Astrocyte (in vitro differentiated cells and primary cell): ENCODE measurements around the gene GNAQ. TPM values are rescaled to one million over a fixed set of nuclear protein-coding genes. Genes with fewer than 3 reads are reported as not detected.

Experiments used
- DNase-seq: peaks from one replicate; pipeline ENCODE4 v3.0.0-alpha.2; 2010; ENCODE audit warnings: low read depth
- FAIRE-seq: peaks from 2 replicates; lab custom pipeline; 2011; peaks lifted over from hg19 to GRCh38; lab: Jason Lieb, UNC
- H2AFZ ChIP-seq: 2 replicates; pipeline ENCODE4 v1.6.0; 2012; ENCODE audit warnings: low read depth, low read length, inconsistent platforms
- H3K27ac ChIP-seq: 2 replicates; pipeline ENCODE4 v1.5.1; 2011; ENCODE audit warnings: low read depth, low read length, inconsistent platforms
- H3K27me3 ChIP-seq: 2 replicates; pipeline ENCODE4 v1.6.0; 2011; ENCODE audit warnings: low read length, inconsistent platforms; ENCODE audit not compliant: insufficient read depth
- H3K36me3 ChIP-seq: 2 replicates; pipeline ENCODE4 v1.5.1; 2011; ENCODE audit warnings: low read length, inconsistent platforms; ENCODE audit not compliant: insufficient read depth
- H3K4me1 ChIP-seq: 2 replicates; pipeline ENCODE4 v1.5.1; 2011; ENCODE audit warnings: low read length, inconsistent platforms; ENCODE audit not compliant: insufficient read depth
- H3K4me2 ChIP-seq: 2 replicates; pipeline ENCODE4 v1.6.0; 2012; ENCODE audit warnings: low read length, inconsistent platforms
- H3K4me3 ChIP-seq: 2 replicates; pipeline ENCODE4 v1.5.1; 2011; ENCODE audit warnings: low read depth, mild to moderate bottlenecking, low read length, inconsistent platforms; ENCODE audit not compliant: insufficient read depth
- H3K79me2 ChIP-seq: 2 replicates; pipeline ENCODE4 v1.6.0; 2012; ENCODE audit warnings: mild to moderate bottlenecking, low read length, inconsistent platforms; ENCODE audit not compliant: insufficient read depth
- H3K9ac ChIP-seq: 2 replicates; pipeline ENCODE4 v1.6.0; 2012; ENCODE audit warnings: mild to moderate bottlenecking, low read length, inconsistent platforms
- H3K9me3 ChIP-seq: 2 replicates; pipeline ENCODE4 v1.5.1; 2012; ENCODE audit warnings: low read depth, mild to moderate bottlenecking, low read length, inconsistent platforms; ENCODE audit not compliant: insufficient read depth
- H4K20me1 ChIP-seq: 2 replicates; pipeline ENCODE4 v1.6.0; 2012; ENCODE audit warnings: low read length, inconsistent platforms; ENCODE audit not compliant: insufficient read depth
- H3K27ac Mint-ChIP-seq: one replicate; pipeline ENCODE4 v1.8.0; 2021; ENCODE audit warnings: mild to moderate bottlenecking, mixed read lengths; ENCODE audit not compliant: unreplicated experiment
- H3K27me3 Mint-ChIP-seq: one replicate; pipeline ENCODE4 v1.8.0; 2021; ENCODE audit warnings: low read depth, mixed read lengths; ENCODE audit not compliant: unreplicated experiment
- H3K36me3 Mint-ChIP-seq: one replicate; pipeline ENCODE4 v1.8.0; 2021; ENCODE audit warnings: low read depth, mixed read lengths; ENCODE audit not compliant: unreplicated experiment
- H3K4me1 Mint-ChIP-seq: one replicate; pipeline ENCODE4 v1.8.0; 2021; ENCODE audit warnings: low read depth, mixed read lengths; ENCODE audit not compliant: unreplicated experiment
- H3K4me3 Mint-ChIP-seq: one replicate; pipeline ENCODE4 v1.8.0; 2021; ENCODE audit warnings: mild to moderate bottlenecking, moderate library complexity, mixed read lengths; ENCODE audit not compliant: unreplicated experiment
- H3K9me3 Mint-ChIP-seq: one replicate; pipeline ENCODE4 v1.8.0; 2021; ENCODE audit warnings: mild to moderate bottlenecking, mixed read lengths; ENCODE audit not compliant: unreplicated experiment
- EZH2 ChIP-seq: IDR thresholded peaks from 2 replicates; pipeline ENCODE4 v1.6.1; 2012; ENCODE audit warnings: mild to moderate bottlenecking, low read length, inconsistent platforms; ENCODE audit not compliant: insufficient read depth
- total RNA-seq: library from RNA; stranded (reverse); gene quantifications from 2 replicates; pipeline ENCODE4 v1.2.1, GENCODE V29; 2021
- TF ChIP-seq, protein P1 (sequence below): IDR thresholded peaks from 2 replicates; pipeline ENCODE4 v1.5.1; 2011; ENCODE audit warnings: low read depth, mild to moderate bottlenecking, inconsistent platforms, low read length, moderate library complexity; ENCODE audit not compliant: insufficient read depth

Gene GNAQ
- total RNA-seq, 1 donor from 2014 or later, result 74.9 TPM

DNA sequence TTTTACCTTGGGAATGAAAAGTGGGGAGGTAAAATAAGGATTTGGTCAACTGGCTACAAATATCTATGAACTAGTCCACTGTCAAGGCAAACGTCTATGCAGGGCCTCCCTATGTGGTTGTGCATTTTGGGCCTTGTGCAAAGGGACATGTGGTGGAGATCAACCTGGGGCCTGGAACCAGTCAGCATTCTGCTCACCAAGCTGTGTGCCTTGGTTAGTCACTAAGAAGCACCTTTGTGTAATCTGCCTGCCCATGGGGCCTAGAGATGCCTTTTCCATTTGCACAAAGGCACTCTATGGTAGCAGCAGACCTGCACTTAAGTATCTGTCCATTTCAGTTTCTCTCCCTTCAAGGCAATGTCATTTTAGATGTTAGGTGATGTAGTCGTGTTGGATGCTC, 184.0 kb downstream of the GNAQ start:
- Histone ChIP-seq H3K36me3 (no peaks in the 10 kb centered on the region), H3K4me3 (no peak overlapping the region), H3K27ac (no peak overlapping the region), H3K9me3 (no peaks in the 10 kb centered on the region), H3K9ac (no peak overlapping the region), H3K79me2 (peaks cover 30% of the 10 kb centered on the region), H3K27me3 (no peaks in the 10 kb centered on the region), H3K4me1 (peaks cover 42% of the 10 kb centered on the region), H4K20me1 (peaks cover 49% of the 10 kb centered on the region), H3K4me2 (peak overlapping the region; percentile 53), H2AFZ (no peak overlapping the region)
- Mint-ChIP-seq H3K4me1 (peaks cover 35% of the 10 kb centered on the region), H3K36me3 (peaks cover 7% of the 10 kb centered on the region), H3K27me3 (no peaks in the 10 kb centered on the region), H3K27ac (no peak overlapping the region), H3K9me3 (no peaks in the 10 kb centered on the region), H3K4me3 (no peak overlapping the region)
- DNase-seq (no peak), FAIRE-seq (no peak)
- TF ChIP-seq EZH2, result no peak
- TF ChIP-seq, protein P1, sequence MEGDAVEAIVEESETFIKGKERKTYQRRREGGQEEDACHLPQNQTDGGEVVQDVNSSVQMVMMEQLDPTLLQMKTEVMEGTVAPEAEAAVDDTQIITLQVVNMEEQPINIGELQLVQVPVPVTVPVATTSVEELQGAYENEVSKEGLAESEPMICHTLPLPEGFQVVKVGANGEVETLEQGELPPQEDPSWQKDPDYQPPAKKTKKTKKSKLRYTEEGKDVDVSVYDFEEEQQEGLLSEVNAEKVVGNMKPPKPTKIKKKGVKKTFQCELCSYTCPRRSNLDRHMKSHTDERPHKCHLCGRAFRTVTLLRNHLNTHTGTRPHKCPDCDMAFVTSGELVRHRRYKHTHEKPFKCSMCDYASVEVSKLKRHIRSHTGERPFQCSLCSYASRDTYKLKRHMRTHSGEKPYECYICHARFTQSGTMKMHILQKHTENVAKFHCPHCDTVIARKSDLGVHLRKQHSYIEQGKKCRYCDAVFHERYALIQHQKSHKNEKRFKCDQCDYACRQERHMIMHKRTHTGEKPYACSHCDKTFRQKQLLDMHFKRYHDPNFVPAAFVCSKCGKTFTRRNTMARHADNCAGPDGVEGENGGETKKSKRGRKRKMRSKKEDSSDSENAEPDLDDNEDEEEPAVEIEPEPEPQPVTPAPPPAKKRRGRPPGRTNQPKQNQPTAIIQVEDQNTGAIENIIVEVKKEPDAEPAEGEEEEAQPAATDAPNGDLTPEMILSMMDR, result no peak

- Mint-ChIP-seq H3K4me3 (no peak overlapping the region), H3K9me3 (no peaks in the 10 kb centered on the region), H3K27me3 (no peaks in the 10 kb centered on the region), H3K27ac (peak overlapping the region; percentile 36), H3K4me1 (peaks cover 35% of the 10 kb centered on the region), H3K36me3 (peaks cover 7% of the 10 kb centered on the region)
- peaks cover 48% of the 10 kb centered on the region for H4K20me1 ChIP-seq
- no peak overlapping the region for H3K4me3 ChIP-seq
- no peaks in the 10 kb centered on the region for H3K36me3 ChIP-seq
- H3K4me2 ChIP-seq, result peak overlapping the region; percentile 53
- peaks cover 30% of the 10 kb centered on the region for H3K79me2 ChIP-seq
- FAIRE-seq, result no peak
- no peak overlapping the region for H3K9ac ChIP-seq
- no peak overlapping the region for H2AFZ ChIP-seq
- peaks cover 37% of the 10 kb centered on the region for H3K4me1 ChIP-seq
- H3K27me3 ChIP-seq, result no peaks in the 10 kb centered on the region
- H3K27ac ChIP-seq, result peak overlapping the region; percentile 11
- TF ChIP-seq, protein P1, result no peak
- no peak for TF ChIP-seq EZH2
- H3K9me3 ChIP-seq, result no peaks in the 10 kb centered on the region
- DNase-seq, result peak; percentile 54
Measured at GRCh38 chr9:77847059-77847499, 184.5 kb downstream of the GNAQ start.

DNA sequence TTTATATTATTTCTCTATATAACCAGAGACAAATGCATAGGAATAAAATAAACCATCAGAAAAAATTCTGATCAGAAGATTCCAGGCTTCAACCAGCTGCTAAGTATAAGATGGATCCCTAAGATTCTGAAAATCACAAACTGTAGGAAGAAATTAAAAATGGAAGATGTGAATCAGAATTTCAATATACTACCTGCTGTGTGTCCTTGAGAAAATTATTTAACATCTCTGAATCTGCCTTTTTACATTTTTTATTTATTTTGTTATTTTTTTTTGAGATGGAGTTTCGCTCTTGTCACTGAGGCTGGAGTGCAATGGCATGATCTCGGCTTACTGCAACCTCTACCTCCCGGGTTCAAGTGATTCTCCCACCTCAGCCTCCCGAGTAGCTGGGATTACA, 187.2 kb downstream of the GNAQ start:
- Histone ChIP-seq H3K9ac (no peak overlapping the region), H3K9me3 (no peaks in the 10 kb centered on the region), H3K27me3 (no peaks in the 10 kb centered on the region), H3K4me1 (peaks cover 45% of the 10 kb centered on the region), H3K27ac (no peak overlapping the region), H4K20me1 (peaks cover 23% of the 10 kb centered on the region), H3K36me3 (no peaks in the 10 kb centered on the region), H3K4me2 (no peak overlapping the region), H3K79me2 (peaks cover 24% of the 10 kb centered on the region), H2AFZ (no peak overlapping the region), H3K4me3 (no peak overlapping the region)
- TF ChIP-seq, protein P1, result no peak
- no peak for TF ChIP-seq EZH2
- H3K27ac Mint-ChIP-seq, result no peak overlapping the region
- H3K27me3 Mint-ChIP-seq, result no peaks in the 10 kb centered on the region
- no peaks in the 10 kb centered on the region for H3K9me3 Mint-ChIP-seq
- no peak overlapping the region for H3K4me3 Mint-ChIP-seq
- DNase-seq, result no peak
- peaks cover 7% of the 10 kb centered on the region for H3K36me3 Mint-ChIP-seq
- H3K4me1 Mint-ChIP-seq, result peaks cover 49% of the 10 kb centered on the region
- FAIRE-seq, result no peak
